ENCODE results near the gene MBOAT2.
A peak's percentile ranks its signal among the peaks of the same experiment; 100 is the strongest.

MBOAT2 gene

GRCh38 chr2:8893978-8894820, 109.3 kb downstream of the MBOAT2 start:
- DNase-seq (ENCODE audit: low spot score), result no peak

GRCh38 chr2:8893474-8893873, 110.0 kb downstream of the MBOAT2 start:
- no peak for DNase-seq (ENCODE audit: low spot score)

GRCh38 chr2:8892111-8892510, 111.4 kb downstream of the MBOAT2 start:
- DNase-seq (ENCODE audit: low spot score), result no peak

GRCh38 chr2:8889978-8890377, 113.5 kb downstream of the MBOAT2 start:
- no peak for DNase-seq (ENCODE audit: low spot score)

- DNase-seq (ENCODE audit: low spot score), result no peak
These were observed 114.5 kb downstream of the MBOAT2 start for GRCh38 chr2:8888963-8889362.

GRCh38 chr2:8886876-8887275, 116.6 kb downstream of the MBOAT2 start:
- no peak for DNase-seq (ENCODE audit: low spot score)

- no peak for DNase-seq (ENCODE audit: low spot score)
These were observed 117.3 kb downstream of the MBOAT2 start for GRCh38 chr2:8886202-8886518.

GRCh38 chr2:8885449-8886201, 117.9 kb downstream of the MBOAT2 start:
- DNase-seq (ENCODE audit: low spot score), result no peak

GRCh38 chr2:8884812-8885211, 118.7 kb downstream of the MBOAT2 start:
- no peak for DNase-seq (ENCODE audit: low spot score)

GRCh38 chr2:8882094-8882493, 121.4 kb downstream of the MBOAT2 start:
- peak; percentile 33 for DNase-seq (ENCODE audit: low spot score)

GRCh38 chr2:8877894-8878293, 125.6 kb downstream of the MBOAT2 start:
- no peak for DNase-seq (ENCODE audit: low spot score)

- DNase-seq (ENCODE audit: low spot score), result no peak
These were observed 126.2 kb downstream of the MBOAT2 start for GRCh38 chr2:8877332-8877731.

GRCh38 chr2:8876628-8877027, 126.9 kb downstream of the MBOAT2 start:
- no peak for DNase-seq (ENCODE audit: low spot score)

GRCh38 chr2:8872821-8873432, 130.6 kb downstream of the MBOAT2 start:
- DNase-seq (ENCODE audit: low spot score), result peak; percentile 63

- no peak for DNase-seq (ENCODE audit: low spot score)
These were observed 133.0 kb downstream of the MBOAT2 start for GRCh38 chr2:8870441-8870840.

GRCh38 chr2:8867363-8867762, 136.1 kb downstream of the MBOAT2 start:
- DNase-seq (ENCODE audit: low spot score), result no peak

GRCh38 chr2:8863331-8863953, 140.0 kb downstream of the MBOAT2 start:
- no peak for DNase-seq (ENCODE audit: low spot score)

GRCh38 chr2:8862230-8862629, 141.3 kb downstream of the MBOAT2 start:
- DNase-seq (ENCODE audit: low spot score), result no peak

- no peak for DNase-seq (ENCODE audit: low spot score)
These were observed 141.7 kb downstream of the MBOAT2 start for GRCh38 chr2:8861797-8862196.

- DNase-seq (ENCODE audit: low spot score), result no peak
These were observed 143.2 kb downstream of the MBOAT2 start for GRCh38 chr2:8860239-8860638.

- no peak for DNase-seq (ENCODE audit: low spot score)
These were observed 144.6 kb downstream of the MBOAT2 start for GRCh38 chr2:8858910-8859309.

GRCh38 chr2:8858264-8858663, 145.2 kb downstream of the MBOAT2 start:
- no peak for DNase-seq (ENCODE audit: low spot score)

GRCh38 chr2:8857709-8858108, 145.8 kb downstream of the MBOAT2 start:
- DNase-seq (ENCODE audit: low spot score), result no peak

All from AG20443 (cell line).